ENCODE measurements around the gene SMIM43.

DNA sequence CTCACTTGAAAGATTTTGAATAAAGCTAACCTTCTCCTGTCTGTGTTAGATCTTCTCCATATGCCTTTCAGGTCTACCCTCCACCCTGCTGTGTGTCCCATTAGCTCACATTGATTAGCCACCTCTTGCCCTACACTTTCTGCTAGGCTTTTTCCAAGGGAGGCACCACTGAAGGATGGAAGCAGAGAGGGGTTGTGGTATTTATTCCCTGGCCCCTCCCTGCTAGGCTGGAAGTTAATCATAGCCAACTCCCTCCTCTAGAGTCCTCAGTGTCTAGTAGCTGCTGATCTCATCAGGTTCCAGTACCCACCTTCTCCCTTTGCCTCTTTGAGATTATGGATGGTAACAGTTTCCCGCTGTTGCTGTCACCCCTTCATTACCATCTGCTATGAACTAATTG lies 8.9 kb upstream of the SMIM43 start:
- TF ChIP-seq POLR2AphosphoS5 (IDR thresholded peaks at IDR 0.05; ENCODE audit: borderline replicate concordance, low read depth, low read length) (no peak), EZH2 (IDR thresholded peaks at IDR 0.05) (no peak), FOXP2 (optimal IDR thresholded peaks at IDR 0.05; ENCODE audit: control extremely low read depth, extremely low read length, insufficient read depth) (no peak)

Data from SK-N-MC (cell line).